ENCODE results near the gene NRBF2. TPM values are rescaled to one million over a fixed set of nuclear protein-coding genes. Genes with fewer than 3 reads are reported as not detected.

NRBF2 gene
- total and polyA plus RNA-seq, 2 of the 4 experiments (the other 2 are of a cell fraction): 19.9 to 20.6 TPM

DNA sequence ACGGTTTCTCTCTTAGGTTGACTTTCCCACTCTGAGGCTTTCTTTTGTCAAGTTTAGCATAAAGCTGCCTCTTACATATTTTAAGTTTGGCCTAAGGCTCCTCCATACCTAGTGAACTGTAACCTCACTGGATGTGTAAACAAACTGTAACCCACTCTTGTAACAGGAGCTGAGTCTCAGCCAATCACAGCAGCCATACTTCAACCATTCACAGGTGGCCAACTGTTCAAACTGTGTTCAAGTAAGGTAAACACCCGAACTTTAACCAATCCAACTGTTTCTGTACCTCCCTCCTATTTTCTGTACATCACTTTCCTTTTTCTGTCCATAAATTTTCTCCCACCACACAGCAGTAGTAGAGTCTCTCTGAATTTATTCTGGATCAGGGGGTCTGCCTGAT is 7.7 kb upstream of the NRBF2 start:
- no peak overlapping the region for H2BK5ac ChIP-seq (ENCODE audit: low read depth, low read length, poor library complexity, severe bottlenecking)
- no peaks in the 10 kb centered on the region for H3K79me1 ChIP-seq (ENCODE audit: low read depth in 1 of 2, low read length in 2 of 2)
- H3K4me3 ChIP-seq (ENCODE audit: insufficient read depth, low read depth, low read length): no peak overlapping the region
- H4K20me1 ChIP-seq (ENCODE audit: insufficient read depth, low read length): no peaks in the 10 kb centered on the region
- no peak overlapping the region for H3K56ac ChIP-seq (ENCODE audit: extremely low read depth, insufficient read depth, low read length)
- H3K14ac ChIP-seq (replicated peaks; ENCODE audit: low read depth, low read length): no peak overlapping the region
- H3K9ac ChIP-seq (ENCODE audit: low read depth, low read length): no peak overlapping the region
- dilution Hi-C loops (cut with HindIII; ENCODE audit: low sequenced_read_pairs, unreplicated experiment): no loop called here
- H2BK20ac ChIP-seq (ENCODE audit: low read depth, low read length): no peak overlapping the region
- ChIA-PET POLR2A (ENCODE audit: unreplicated experiment) (interaction anchor here (0.5 kb wide), 1 partner anchor 119 kb away, joined by 7 read pairs; no protein-coding TSS in a partner anchor), CTCF (interaction anchor here (0.6 kb wide), 1 partner anchor 632 kb away, joined by 4 read pairs; no protein-coding TSS in a partner anchor)
- no peak overlapping the region for H2BK15ac ChIP-seq (ENCODE audit: low read depth, low read length)
- no peak overlapping the region for H4K91ac ChIP-seq (ENCODE audit: insufficient read depth, low read depth, low read length)
- peak overlapping the region; percentile 13; the same call in 1 of the 2 replicates for H2AK5ac ChIP-seq (ENCODE audit: low read depth, low read length)
- no peak overlapping the region for H2AK9ac ChIP-seq (replicated peaks; ENCODE audit: low read depth, low read length, poor library complexity)
- no peak overlapping the region for H3K4ac ChIP-seq (ENCODE audit: low read depth, low read length)
- no peaks in the 10 kb centered on the region for H3K27me3 ChIP-seq (ENCODE audit: control insufficient read depth, insufficient read depth, low read length)
- no peak overlapping the region for H4K5ac ChIP-seq (ENCODE audit: low read depth, low read length)
- no peak overlapping the region for H4K8ac ChIP-seq (ENCODE audit: low read depth in 2 of 2, low read length in 2 of 2)
- no peak overlapping the region for H3K18ac ChIP-seq (ENCODE audit: low read depth, low read length)
- 100% methylated on average over 1 of the region's 2 CpGs; no CpG with 5 or more reads in 1 of the 2 experiments for WGBS, 2 experiments (ENCODE audit: extremely low coverage in 2 of 2, insufficient read length in 1 of 2)
- intact Hi-C loops (cut with micrococcal nuclease): no loop called here
- H3K23ac ChIP-seq (ENCODE audit: low read depth, low read length): no peak overlapping the region
- no peak overlapping the region for H2AFZ ChIP-seq (replicated peaks; ENCODE audit: low read length, poor library complexity)
- no peaks in the 10 kb centered on the region for H3K9me3 ChIP-seq (ENCODE audit: control insufficient read depth, insufficient read depth, low read length)
- no peak overlapping the region for H3K4me2 ChIP-seq (ENCODE audit: low read depth, low read length)
- H3K36me3 ChIP-seq (ENCODE audit: control insufficient read depth, insufficient read depth, low read length): no peaks in the 10 kb centered on the region
- BruUV-seq (replicated peaks): no TSS peak
- no peak overlapping the region for H2BK120ac ChIP-seq (ENCODE audit: low read depth, low read length)
- peaks cover 6% of the 10 kb centered on the region for H3K4me1 ChIP-seq (ENCODE audit: control insufficient read depth, insufficient read depth, low read length)
- TF ChIP-seq MXI1 (IDR thresholded peaks at IDR 0.05; ENCODE audit: borderline replicate concordance, low read depth, low read length): no peak
- no peak for TF ChIP-seq CEBPB (IDR thresholded peaks at IDR 0.05; ENCODE audit: low read depth, low read length)
- TF ChIP-seq RAD21 (IDR thresholded peaks at IDR 0.05; ENCODE audit: low read length): no peak
- TF ChIP-seq SMC3 (IDR thresholded peaks at IDR 0.05; ENCODE audit: low read depth, low read length): no peak
- TF ChIP-seq, protein P1, sequence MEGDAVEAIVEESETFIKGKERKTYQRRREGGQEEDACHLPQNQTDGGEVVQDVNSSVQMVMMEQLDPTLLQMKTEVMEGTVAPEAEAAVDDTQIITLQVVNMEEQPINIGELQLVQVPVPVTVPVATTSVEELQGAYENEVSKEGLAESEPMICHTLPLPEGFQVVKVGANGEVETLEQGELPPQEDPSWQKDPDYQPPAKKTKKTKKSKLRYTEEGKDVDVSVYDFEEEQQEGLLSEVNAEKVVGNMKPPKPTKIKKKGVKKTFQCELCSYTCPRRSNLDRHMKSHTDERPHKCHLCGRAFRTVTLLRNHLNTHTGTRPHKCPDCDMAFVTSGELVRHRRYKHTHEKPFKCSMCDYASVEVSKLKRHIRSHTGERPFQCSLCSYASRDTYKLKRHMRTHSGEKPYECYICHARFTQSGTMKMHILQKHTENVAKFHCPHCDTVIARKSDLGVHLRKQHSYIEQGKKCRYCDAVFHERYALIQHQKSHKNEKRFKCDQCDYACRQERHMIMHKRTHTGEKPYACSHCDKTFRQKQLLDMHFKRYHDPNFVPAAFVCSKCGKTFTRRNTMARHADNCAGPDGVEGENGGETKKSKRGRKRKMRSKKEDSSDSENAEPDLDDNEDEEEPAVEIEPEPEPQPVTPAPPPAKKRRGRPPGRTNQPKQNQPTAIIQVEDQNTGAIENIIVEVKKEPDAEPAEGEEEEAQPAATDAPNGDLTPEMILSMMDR (conservative IDR thresholded peaks at IDR 0.05; ENCODE audit: low read depth, low read length): no peak
- no peak for TF ChIP-seq NFE2L2 (IDR thresholded peaks at IDR 0.05; ENCODE audit: low read depth, low read length)
- no peak for TF ChIP-seq CHD1 (IDR thresholded peaks at IDR 0.05; ENCODE audit: low read depth, low read length)
- TF ChIP-seq, protein P2, sequence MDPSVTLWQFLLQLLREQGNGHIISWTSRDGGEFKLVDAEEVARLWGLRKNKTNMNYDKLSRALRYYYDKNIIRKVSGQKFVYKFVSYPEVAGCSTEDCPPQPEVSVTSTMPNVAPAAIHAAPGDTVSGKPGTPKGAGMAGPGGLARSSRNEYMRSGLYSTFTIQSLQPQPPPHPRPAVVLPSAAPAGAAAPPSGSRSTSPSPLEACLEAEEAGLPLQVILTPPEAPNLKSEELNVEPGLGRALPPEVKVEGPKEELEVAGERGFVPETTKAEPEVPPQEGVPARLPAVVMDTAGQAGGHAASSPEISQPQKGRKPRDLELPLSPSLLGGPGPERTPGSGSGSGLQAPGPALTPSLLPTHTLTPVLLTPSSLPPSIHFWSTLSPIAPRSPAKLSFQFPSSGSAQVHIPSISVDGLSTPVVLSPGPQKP (IDR thresholded peaks at IDR 0.05; ENCODE audit: borderline replicate concordance, low read depth, low read length): no peak
- no peak for TF ChIP-seq BHLHE40 (IDR thresholded peaks at IDR 0.05; ENCODE audit: low read depth, low read length)
- TF ChIP-seq MAFK (IDR thresholded peaks at IDR 0.05; ENCODE audit: low read depth, low read length): no peak
- no peak for TF ChIP-seq POLR2A (IDR thresholded peaks at IDR 0.05; ENCODE audit: low read depth, low read length)
- no peak for TF ChIP-seq FOS (IDR thresholded peaks at IDR 0.05; ENCODE audit: low read depth, low read length)
- no peak for DNase-seq
- H3K27ac ChIP-seq (ENCODE audit: insufficient read depth, low read length): no peak overlapping the region
- in situ Hi-C loops (cut with MboI; ENCODE audit: low sequenced_read_pairs): loop anchor here (25.0 kb wide), 1 partner anchor 1038 kb away; no protein-coding TSS in a partner anchor
- H3K9me1 ChIP-seq (ENCODE audit: insufficient read depth, low read length): no peaks in the 10 kb centered on the region
- no peak for ATAC-seq (ENCODE audit: low read depth)

All from IMR-90 (cell line).